ENCODE measurements around the gene CBX2.
A peak's percentile ranks its signal among the peaks of the same experiment; 100 is the strongest.

Gene CBX2

DNA sequence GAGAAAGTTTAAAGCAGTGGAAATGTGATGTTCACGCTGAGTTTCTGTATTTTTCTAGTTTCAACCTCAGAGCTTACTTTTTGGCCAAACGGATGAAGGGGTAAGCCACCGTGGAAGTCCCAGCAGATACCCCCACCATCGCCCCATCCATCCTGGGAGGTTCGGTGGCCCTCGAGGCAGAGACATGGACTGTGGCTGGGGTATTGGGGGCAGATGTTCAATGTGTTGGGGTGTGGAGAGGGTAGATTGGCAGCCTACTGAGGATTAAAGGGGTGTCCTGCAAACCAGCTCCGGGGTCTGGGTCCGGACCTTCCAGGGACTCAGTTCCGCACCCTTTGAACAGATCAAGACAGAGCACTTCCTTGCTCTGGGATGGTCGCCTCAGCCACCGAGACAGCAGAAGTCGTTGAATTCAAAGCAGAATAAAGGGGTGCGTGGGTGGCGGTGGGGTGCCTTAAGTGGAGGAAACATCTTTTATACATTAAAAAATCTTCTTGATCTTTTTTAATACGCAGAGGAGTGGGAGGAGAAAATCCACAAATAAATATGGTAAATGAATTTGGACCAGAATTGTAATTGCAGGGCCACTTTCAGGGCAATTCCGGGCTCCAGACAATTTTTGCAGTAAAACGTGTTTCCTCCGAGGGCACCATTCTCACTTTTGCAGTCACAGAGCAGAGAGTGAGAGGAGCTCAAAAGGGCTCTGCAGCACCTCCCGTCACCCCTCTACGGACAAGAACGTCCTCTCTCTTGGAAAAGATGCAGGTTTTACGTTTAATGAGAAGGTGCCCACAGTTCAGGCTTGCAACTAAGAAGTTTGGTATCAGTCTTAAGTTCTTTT, 27.1 kb downstream of the CBX2 start:
- peaks cover 83% of the 10 kb centered on the region for H3K27me3 Mint-ChIP-seq
- H3K9me3 Mint-ChIP-seq = no peaks in the 10 kb centered on the region
- ATAC-seq = no peak
- no peaks in the 10 kb centered on the region for H3K36me3 Mint-ChIP-seq
- peaks cover 34% of the 10 kb centered on the region for H3K4me1 Mint-ChIP-seq
- peak overlapping the region; percentile 55 for H3K27ac Mint-ChIP-seq
- peak overlapping the region; percentile 66 for H3K4me3 Mint-ChIP-seq

DNA sequence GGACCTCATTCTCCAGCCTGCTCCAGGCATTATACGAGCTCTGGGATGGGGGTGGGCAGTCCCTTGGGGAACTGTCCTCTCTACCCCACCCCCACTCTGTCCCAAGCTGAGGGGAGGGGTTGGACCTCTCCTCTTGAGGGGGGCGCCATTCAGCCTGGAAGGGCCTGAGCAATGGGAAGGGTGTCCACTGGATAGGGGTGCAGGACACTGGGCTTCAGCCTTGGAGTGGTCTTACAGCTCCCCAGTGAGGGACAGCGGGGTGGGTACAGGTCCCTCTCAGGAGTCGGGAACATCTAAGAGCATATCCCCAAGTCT, 28.5 kb downstream of the CBX2 start:
- H3K27ac Mint-ChIP-seq = no peak overlapping the region
- no peaks in the 10 kb centered on the region for H3K36me3 Mint-ChIP-seq
- H3K4me1 Mint-ChIP-seq = peaks cover 34% of the 10 kb centered on the region
- H3K9me3 Mint-ChIP-seq = no peaks in the 10 kb centered on the region
- no peak for ATAC-seq
- peaks cover 86% of the 10 kb centered on the region for H3K27me3 Mint-ChIP-seq
- peak overlapping the region; percentile 34 for H3K4me3 Mint-ChIP-seq

DNA sequence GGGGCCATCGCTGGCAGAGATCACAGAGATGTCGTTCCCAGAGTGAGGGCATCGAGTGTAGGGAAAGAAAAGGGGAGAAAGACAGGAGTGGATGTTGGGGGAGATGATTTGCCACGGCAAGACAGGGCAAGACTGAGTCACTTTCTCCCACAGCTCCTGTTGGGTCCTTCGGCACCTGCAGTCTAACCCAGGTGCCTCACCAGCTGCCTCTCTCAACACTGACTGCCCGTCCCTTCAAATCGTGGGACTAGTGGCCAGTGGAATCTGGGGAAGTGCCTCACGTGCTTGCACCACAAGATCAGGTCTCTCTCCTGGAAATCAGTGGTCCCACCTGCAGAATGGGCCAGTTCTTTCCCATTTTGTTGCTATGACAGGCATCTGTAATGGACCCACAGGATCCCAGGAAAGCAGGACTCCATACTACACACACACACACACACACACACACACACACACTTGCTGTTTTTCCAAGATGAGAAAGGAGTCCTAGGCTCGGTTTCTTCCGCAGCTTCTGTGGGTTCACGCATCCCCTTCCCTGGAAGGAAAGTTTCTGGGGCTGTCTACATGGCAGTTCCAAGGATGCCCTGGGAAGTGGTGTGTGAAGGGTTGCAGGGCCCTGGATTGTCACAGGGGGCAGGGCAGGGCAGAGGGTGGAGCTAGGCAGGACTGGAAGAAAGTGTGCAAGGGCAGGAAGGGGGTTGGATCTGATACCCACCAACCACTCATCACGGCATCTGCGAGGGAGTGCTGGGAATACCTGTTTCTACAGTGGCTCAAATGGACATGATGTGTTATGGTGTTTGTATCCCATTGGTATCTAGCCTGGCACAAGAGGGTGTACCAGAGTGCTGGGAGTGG, 29.1 kb downstream of the CBX2 start:
- peaks cover 86% of the 10 kb centered on the region for H3K27me3 Mint-ChIP-seq
- H3K4me1 Mint-ChIP-seq = peaks cover 40% of the 10 kb centered on the region
- ATAC-seq = no peak
- H3K4me3 Mint-ChIP-seq = peak overlapping the region; percentile 34
- no peaks in the 10 kb centered on the region for H3K9me3 Mint-ChIP-seq
- H3K36me3 Mint-ChIP-seq = no peaks in the 10 kb centered on the region
- H3K27ac Mint-ChIP-seq = no peak overlapping the region

- H3K4me3 Mint-ChIP-seq = peak overlapping the region; percentile 34
- H3K4me1 Mint-ChIP-seq = peaks cover 44% of the 10 kb centered on the region
- ATAC-seq = no peak
- no peaks in the 10 kb centered on the region for H3K9me3 Mint-ChIP-seq
- peaks cover 88% of the 10 kb centered on the region for H3K27me3 Mint-ChIP-seq
- H3K36me3 Mint-ChIP-seq = no peaks in the 10 kb centered on the region
- no peak overlapping the region for H3K27ac Mint-ChIP-seq
Observed at GRCh38 chr17:79808763-79809529, 31.0 kb downstream of the CBX2 start.

GRCh38 chr17:79809530-79810129, 31.7 kb downstream of the CBX2 start:
- Mint-ChIP-seq H3K27me3 (peaks cover 88% of the 10 kb centered on the region), H3K4me3 (no peak overlapping the region), H3K4me1 (peaks cover 45% of the 10 kb centered on the region), H3K36me3 (no peaks in the 10 kb centered on the region), H3K9me3 (no peaks in the 10 kb centered on the region), H3K27ac (no peak overlapping the region)
- no peak for ATAC-seq

- Mint-ChIP-seq H3K4me1 (peaks cover 39% of the 10 kb centered on the region), H3K4me3 (no peak overlapping the region), H3K36me3 (no peaks in the 10 kb centered on the region), H3K27ac (no peak overlapping the region), H3K9me3 (no peaks in the 10 kb centered on the region), H3K27me3 (peaks cover 83% of the 10 kb centered on the region)
- ATAC-seq = peak; percentile 56
Observed at GRCh38 chr17:79810130-79811010, 32.4 kb downstream of the CBX2 start.

GRCh38 chr17:79811011-79811867, 33.3 kb downstream of the CBX2 start:
- no peak for ATAC-seq
- peaks cover 80% of the 10 kb centered on the region for H3K27me3 Mint-ChIP-seq
- H3K27ac Mint-ChIP-seq = no peak overlapping the region

GRCh38 chr17:79811868-79812352, 34.0 kb downstream of the CBX2 start:
- Mint-ChIP-seq H3K27me3 (peaks cover 80% of the 10 kb centered on the region), H3K9me3 (no peaks in the 10 kb centered on the region), H3K27ac (peak overlapping the region; percentile 57), H3K36me3 (no peaks in the 10 kb centered on the region), H3K4me3 (peak overlapping the region; percentile 56), H3K4me1 (peaks cover 34% of the 10 kb centered on the region)
- no peak for ATAC-seq

More at GRCh38 chr17:79811011-79811867, 33.3 kb downstream of the CBX2 start:
- Mint-ChIP-seq H3K4me1 (peaks cover 34% of the 10 kb centered on the region), H3K9me3 (no peaks in the 10 kb centered on the region), H3K4me3 (no peak overlapping the region), H3K36me3 (no peaks in the 10 kb centered on the region)

DNA sequence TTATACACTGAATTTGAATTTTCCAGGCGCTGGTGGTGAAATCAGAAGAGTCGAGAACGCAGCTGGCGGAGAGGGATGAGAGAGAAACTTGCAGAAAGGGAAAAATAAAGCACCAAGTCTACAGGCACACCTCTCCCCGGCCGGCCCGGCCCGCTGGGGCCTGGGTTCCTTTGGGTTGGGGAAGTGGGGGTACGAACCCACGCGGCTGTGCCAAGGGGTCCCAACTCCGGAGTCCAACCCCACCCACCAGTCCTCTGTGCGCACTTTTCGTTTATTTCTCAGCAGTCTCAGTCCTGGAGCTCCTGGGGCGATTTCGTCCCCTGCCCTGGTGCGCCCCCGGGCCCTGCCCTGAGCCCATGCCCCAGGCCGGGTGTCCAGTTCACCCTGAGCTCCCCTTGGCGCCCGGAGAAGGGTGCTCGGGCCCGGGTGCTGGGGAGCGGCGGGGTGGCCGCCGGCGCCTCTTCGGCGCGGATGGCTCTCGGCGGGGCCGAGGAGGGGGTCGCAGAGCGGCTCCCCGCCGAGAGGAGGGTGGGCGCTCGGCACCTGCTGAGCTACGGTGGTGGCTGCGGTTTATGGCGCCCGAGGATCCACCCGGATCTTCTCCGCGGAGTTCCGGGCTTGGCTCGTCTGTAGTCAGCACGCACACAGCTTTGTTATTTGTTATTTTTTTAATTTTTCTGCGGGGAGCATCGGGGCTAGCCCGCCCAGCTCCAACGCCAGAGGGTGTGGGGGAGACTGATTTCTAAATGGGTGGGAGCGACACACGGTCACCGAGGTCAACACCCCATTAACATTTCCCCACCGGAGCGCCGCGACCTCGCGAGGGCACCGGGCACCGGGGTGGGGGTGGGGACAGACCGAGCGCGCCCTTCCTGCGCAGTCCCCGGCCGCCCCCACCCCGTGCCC, 34.7 kb downstream of the CBX2 start:
- H3K27ac Mint-ChIP-seq = peak overlapping the region; percentile 57
- no peak for ATAC-seq
- no peaks in the 10 kb centered on the region for H3K36me3 Mint-ChIP-seq
- H3K4me3 Mint-ChIP-seq = peak overlapping the region; percentile 56
- peaks cover 34% of the 10 kb centered on the region for H3K4me1 Mint-ChIP-seq
- H3K27me3 Mint-ChIP-seq = peaks cover 80% of the 10 kb centered on the region
- H3K9me3 Mint-ChIP-seq = no peaks in the 10 kb centered on the region

DNA sequence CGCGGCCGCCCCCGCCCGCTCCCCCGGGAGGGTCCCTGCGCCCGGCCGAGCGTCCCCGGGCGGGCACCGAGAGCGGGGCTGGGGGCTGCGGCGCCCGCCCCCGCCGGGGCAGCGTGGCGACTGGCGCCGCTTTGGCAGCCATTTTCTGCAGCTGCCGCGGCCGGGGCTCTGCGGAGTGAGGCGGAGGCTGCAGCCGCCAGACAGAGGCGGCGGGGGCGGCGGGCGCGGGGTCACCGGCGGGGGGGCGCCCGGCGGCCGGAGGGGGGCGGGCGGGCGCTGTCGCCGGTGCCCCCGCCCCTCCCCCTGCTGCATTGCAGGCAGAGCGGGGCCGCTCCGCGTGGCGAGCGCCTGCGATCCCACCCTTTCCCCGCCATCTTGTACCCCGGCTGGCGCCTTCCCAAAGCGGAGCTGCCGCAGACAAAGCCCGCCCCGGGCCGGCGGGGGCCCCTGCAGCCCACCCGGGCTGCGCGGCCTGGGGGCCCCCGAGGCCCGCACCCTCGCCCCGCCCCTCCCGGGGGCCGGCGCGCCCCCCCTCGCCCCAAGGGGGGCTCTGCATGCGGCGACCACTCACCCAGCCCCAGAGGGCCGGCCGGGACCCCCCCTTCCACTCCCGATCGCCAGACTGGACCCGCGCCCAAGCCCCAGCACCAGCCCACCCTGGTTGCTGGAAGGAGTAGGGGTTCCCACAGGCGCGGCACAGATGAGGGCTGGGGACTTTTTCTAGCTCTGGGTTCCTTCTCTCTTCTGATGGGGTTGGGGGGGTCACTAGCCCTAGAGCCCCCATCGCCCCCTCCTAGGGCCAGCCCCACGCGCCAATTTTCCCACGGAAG, 35.6 kb downstream of the CBX2 start:
- H3K27me3 Mint-ChIP-seq = peaks cover 74% of the 10 kb centered on the region
- H3K4me1 Mint-ChIP-seq = peaks cover 32% of the 10 kb centered on the region
- H3K4me3 Mint-ChIP-seq = peak overlapping the region; percentile 63
- H3K27ac Mint-ChIP-seq = peak overlapping the region; percentile 38
- no peaks in the 10 kb centered on the region for H3K36me3 Mint-ChIP-seq
- H3K9me3 Mint-ChIP-seq = no peaks in the 10 kb centered on the region
- ATAC-seq = peak; percentile 42

- peaks cover 25% of the 10 kb centered on the region for H3K4me1 Mint-ChIP-seq
- no peaks in the 10 kb centered on the region for H3K9me3 Mint-ChIP-seq
- peaks cover 74% of the 10 kb centered on the region for H3K27me3 Mint-ChIP-seq
- no peak for ATAC-seq
- H3K4me3 Mint-ChIP-seq = peak overlapping the region; percentile 24
- H3K27ac Mint-ChIP-seq = peak overlapping the region; percentile 38
- H3K36me3 Mint-ChIP-seq = no peaks in the 10 kb centered on the region
Observed at GRCh38 chr17:79814127-79814973, 36.4 kb downstream of the CBX2 start.
